DMS 273 treated with DMSO at 0.1 percent for 48 hours (cell line): ENCODE results near the gene ZNF621.

Source experiments
- DNase-seq: peaks from one replicate; lab custom pipeline; 2025; lab: John Stamatoyannopoulos, UW

Gene ZNF621

DNA sequence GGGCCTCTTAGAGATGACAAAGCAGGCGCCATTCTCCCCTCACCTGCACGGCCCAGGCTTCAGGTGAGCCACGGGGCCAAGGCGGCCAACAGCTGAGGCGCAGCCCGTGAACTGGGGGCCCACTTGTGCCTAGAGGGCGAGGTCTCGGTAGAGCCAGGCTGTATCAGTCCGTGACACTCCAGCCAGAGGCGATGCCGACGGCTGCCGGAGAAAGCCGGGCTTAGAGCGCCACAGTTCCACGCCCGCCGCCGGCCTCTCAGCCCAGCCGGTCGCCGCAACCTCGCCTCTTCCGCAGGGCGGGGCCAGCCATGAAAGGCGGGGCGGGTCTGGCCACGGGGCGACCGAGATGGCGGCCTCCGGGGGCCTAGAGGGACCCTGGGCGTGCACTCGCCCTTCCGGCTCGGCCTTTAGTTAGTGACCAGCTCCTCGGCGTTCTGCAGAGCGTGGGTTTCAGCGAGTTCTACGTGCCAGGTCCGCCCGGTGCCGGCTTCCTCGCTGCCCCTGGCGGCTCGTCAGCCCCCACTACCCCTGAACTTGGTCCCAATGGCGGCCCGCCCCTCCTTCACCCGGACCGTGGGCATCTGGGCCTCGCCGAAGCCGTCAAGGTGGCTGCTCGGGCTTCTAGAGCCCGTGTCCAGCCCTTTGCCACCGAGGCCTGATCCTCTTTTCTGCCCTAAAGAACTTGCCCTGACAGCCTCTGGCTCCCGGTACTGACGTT is at the start of gene ZNF621:
TSS of gene ZNF621 (plus strand) at position 393 of the 718 bp plus-strand sequence. CDS start 881 bp downstream, outside the sequence.
- peak; percentile 10 for DNase-seq

GRCh38 chr3:40476478-40477470 is 48.0 kb upstream of the ZNF621 start, which contains the start of gene ZNF619:
TSS of gene ZNF619 (plus strand) at chr3:40477122. CDS start at chr3:40477980, 858 bp downstream.
- DNase-seq = no peak

GRCh38 chr3:40477666-40478065 is 47.1 kb upstream of the ZNF621 start:
- DNase-seq = no peak

DNA sequence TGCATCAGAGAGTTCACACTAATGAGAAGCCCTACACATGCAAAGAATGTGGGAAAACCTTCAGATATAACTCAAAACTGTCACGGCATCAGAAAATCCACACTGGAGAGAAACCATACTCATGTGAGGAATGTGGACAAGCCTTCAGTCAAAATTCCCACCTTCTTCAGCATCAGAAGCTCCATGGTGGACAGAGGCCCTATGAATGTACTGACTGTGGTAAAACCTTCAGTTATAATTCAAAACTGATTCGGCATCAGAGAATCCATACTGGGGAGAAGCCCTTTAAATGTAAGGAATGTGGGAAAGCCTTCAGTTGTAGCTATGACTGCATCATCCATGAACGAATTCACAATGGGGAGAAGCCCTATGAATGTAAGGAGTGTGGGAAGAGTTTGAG is 37.6 kb upstream of the ZNF621 start:
- DNase-seq = no peak

DNA sequence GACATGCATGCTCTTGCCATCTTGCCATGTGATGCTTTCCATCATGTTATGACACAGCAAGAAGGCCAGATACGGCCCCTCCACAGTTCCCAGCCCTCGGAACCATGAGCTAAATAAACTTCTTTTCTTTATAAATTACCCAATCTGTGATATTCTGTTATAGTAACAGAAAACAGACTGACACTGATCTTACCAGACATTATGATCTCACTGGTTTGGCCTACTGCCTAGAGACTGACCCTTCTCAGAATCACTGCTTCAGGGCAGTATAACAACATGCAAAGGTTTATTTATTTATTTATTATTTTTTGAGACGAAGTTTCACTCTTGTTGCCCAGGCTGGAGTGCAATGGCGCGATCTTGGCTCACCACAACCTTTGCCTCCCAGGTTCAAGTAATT is 33.8 kb upstream of the ZNF621 start:
- DNase-seq = no peak

- no peak for DNase-seq
Measured at GRCh38 chr3:40494698-40495097, 30.1 kb upstream of the ZNF621 start.

DNA sequence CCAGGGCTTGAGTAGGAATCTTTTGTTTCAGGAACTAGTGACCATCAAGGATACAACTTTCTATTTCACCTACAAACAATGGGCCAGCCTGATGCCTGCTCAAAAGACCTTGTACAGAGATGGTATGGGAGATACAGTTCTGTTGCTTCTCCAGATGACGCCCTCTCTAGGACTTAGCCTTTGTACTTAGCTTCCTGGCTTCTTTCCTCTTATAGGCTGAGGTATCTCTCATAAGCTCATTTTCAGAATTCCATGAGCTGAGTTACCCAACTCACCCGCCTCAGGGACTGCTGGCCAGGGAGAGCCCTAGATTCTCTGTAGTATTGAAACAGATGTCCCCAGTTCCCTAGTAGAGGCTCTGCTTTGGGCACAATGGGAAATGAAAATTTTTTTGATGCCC is 27.5 kb upstream of the ZNF621 start:
- DNase-seq = no peak

DNA sequence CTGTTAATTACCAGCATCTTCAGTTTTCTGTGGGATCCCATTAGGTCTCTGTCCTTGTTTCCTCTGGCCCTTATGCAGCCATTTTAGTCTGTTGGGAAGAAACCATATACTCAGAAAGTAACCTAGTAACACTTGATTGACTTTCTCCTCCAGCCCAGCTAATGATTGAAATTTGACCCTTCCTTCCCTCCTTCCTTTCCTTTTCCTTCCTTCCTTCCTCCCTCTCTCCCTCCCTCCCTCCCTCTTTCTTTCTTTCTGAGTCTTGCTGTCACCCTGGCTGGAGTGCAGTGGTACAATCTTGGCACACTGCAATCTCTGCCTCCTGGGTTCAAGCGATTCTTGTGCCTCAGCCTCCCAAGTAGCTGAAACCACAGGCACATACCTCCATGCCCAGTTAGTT is 24.8 kb upstream of the ZNF621 start:
- no peak for DNase-seq

DNA sequence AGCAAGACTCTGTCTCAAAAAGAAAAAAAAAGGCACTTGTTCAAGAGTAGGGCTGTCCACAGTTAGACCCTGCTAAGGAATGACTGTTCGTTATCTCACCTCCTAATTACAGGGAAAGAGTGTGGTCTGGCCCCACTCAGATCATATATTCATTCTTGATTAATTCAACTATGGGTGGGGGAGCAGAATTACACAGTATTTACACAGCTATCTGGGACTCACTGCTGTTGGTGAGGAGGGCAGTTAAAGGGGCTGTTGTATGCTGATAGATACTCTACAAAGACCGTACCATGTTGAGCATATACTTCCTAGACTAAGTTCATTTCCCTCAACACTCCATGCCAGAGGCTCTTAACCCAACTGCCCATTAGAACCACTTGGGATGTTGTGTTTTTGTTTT is 22.7 kb upstream of the ZNF621 start:
- DNase-seq = no peak

GRCh38 chr3:40504636-40505430 is 19.9 kb upstream of the ZNF621 start:
- no peak for DNase-seq

DNA sequence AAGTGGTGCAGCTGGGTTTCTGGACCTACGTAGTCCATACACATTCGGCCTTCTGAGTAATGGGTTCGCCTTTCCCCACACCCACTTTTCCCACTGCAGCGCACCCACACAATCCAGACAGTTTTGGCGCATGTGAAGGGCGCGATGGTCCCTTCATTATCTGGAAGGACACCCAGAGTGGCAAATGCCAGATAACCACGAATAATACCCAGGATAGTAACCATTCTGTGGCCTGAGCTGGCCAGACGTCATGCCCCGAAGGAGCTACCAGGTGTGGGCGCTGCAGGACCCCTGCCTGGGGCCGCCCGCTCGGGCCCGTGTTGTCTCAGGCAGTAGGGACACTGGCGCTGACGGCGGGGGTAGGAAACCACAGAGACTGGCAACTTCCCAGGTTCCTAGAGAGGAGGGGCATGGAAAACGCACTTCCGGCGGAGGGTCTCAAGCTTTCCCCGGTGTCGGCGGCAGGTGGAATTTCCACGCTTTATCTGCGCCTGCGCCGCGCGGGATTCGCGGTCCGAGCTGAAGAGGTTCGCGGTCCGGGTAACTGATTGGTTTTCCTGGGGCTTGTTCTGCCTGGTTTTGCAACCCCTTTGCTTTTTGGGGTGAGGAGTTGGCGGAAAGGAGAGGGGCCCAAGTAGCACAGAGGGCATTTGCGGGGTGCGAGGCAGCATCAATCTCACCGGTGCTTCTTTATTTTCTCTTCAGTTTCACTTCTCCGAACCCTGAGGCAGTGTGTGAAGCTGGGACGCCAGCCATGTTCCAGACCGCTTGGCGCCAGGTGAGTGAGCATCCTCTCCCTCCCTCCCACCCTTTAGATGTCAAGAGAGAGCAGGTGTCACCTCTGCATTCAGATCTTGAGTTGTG is 18.9 kb upstream of the ZNF621 start, which contains the start of gene ZNF620:
TSS of gene ZNF620 (plus strand) at position 441 of the 864 bp plus-strand sequence. CDS start at position 755, 314 bp downstream.
- peak; percentile 58 for DNase-seq

- DNase-seq = no peak
Measured at GRCh38 chr3:40511031-40511718, 13.6 kb upstream of the ZNF621 start.

DNA sequence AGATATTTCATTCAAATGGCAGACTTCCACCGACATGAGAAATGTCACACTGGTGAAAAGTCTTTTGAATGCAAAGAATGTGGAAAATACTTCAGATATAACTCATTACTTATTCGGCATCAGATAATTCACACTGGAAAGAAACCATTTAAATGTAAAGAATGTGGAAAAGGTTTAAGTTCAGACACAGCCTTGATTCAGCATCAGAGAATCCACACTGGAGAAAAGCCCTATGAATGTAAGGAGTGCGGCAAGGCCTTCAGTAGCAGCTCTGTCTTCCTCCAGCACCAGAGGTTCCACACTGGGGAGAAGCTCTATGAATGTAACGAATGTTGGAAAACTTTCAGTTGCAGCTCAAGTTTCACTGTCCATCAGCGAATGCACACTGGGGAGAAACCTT is 8.6 kb upstream of the ZNF621 start:
- no peak for DNase-seq

- no peak for DNase-seq
Measured at GRCh38 chr3:40518067-40518466, 6.7 kb upstream of the ZNF621 start.

- no peak for DNase-seq
Measured at GRCh38 chr3:40518848-40519247, 5.9 kb upstream of the ZNF621 start.

- DNase-seq = no peak
Measured at GRCh38 chr3:40521254-40521653, 3.5 kb upstream of the ZNF621 start.

GRCh38 chr3:40523781-40524180 is 979 bp upstream of the ZNF621 start:
- no peak for DNase-seq

GRCh38 chr3:40524222-40524567 is 565 bp upstream of the ZNF621 start:
- no peak for DNase-seq

DNA sequence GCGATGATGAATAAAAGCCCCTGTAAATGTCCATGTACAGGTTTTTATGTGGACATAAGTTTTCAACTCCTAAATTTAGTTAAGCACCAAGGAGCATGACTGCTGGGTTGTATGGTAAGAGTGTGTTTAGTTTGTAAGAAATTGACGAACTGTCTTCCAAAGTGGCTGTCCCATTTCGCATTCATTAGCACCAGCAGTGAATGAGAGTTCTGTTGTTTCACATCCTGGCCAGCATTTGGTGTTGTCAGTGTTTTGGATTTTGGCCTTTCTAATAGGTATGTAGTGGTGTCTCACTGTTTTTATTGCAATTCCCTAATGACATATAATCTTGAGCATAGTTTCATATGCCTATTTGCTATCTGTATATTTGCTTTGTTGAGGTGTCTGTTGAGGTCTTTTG is 3.7 kb downstream of the ZNF621 start:
- no peak for DNase-seq

DNA sequence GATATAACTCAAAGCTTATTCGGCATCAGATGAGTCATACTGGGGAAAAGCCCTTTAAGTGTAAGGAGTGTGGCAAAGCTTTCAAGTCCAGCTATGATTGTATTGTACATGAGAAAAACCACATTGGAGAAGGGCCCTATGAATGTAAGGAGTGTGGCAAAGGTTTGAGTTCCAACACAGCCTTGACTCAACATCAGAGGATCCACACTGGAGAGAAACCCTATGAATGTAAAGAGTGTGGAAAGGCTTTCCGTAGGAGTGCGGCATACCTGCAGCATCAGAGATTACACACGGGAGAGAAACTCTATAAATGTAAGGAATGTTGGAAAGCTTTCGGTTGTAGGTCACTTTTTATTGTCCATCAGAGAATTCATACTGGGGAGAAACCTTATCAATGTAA is 7.5 kb downstream of the ZNF621 start:
- DNase-seq = no peak

GRCh38 chr3:40534283-40534682 is 9.5 kb downstream of the ZNF621 start:
- no peak for DNase-seq
